Measurements from ENCODE around the gene CADPS2.
A peak's percentile ranks its signal among the peaks of the same experiment; 100 is the strongest.
"Not testable (repeated sequence)": the region's sequence is repeated elsewhere in the genome, so short reads cannot be mapped to it uniquely, and the experiment has no call there.

Gene CADPS2

DNA sequence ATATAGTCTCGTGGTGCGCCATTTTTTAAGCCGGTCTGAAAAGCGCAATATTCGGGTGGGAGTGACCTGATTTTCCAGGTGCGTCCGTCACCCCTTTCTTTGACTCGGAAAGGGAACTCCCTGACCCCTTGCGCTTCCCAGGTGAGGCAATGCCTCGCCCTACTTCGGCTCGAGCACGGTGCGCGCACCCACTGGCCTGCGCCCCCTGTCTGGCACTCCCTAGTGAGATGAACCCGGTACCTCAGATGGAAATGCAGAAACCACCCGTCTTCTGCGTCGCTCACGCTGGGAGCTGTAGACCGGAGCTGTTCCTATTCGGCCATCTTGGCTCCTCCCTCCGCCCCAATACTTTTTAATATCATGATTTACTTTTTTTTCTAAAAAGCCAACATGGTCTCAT is 601.7 kb downstream of the CADPS2 start:
- TF ChIP-seq CTCF (IDR thresholded peaks at IDR 0.05; ENCODE audit: control insufficient read depth, extremely low read depth, insufficient read depth), result peak; percentile 33; the same call in 1 of the 2 replicates
- H3K4me3 ChIP-seq (ENCODE audit: low read depth, low read length), result peak overlapping the region; percentile 45
- DNase-seq (ENCODE audit: low read depth), result not testable (repeated sequence)

DNA sequence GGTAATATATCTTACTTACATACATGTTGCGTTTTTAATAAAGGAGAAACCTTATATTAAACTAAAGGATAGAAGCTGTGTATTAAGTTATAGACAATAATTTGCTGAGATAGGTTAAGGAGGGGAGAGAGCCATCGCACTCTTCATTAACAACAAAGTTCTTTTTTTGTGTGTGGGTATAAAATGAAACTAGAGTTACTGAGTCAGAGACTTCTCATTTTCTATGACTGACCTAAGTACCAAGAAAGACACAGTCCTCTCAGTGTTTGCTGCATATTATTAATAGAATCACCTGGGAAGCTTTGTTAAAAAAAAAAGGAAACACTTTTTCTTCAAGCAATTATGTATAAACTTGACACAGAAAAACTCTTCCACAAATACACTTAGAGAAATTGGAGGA is 613.1 kb downstream of the CADPS2 start:
- no peak for TF ChIP-seq CTCF (IDR thresholded peaks at IDR 0.05; ENCODE audit: control insufficient read depth, extremely low read depth, insufficient read depth)
- no peak overlapping the region for H3K4me3 ChIP-seq (ENCODE audit: low read depth, low read length)
- no peak for DNase-seq (ENCODE audit: low read depth)

DNA sequence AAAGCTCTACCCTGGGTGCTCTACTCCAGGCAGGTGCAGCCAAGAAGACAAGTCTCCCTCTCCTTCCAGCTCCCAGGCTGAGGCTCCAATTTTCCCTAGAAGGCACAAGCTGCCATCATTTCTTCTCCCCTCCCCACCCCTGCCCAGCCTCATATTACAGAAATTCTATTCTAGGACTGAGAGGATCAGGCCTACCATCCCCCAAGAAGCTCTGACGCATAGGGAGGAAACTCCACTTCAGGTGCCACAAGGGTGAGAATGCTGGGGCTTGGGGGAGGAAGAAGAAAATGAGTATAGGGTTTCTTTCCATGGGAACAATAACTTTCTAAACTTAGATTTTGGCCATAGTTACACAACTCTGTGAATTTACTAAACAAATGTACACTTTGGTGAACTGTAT is 617.0 kb downstream of the CADPS2 start:
- TF ChIP-seq CTCF (IDR thresholded peaks at IDR 0.05; ENCODE audit: control insufficient read depth, extremely low read depth, insufficient read depth), result no peak
- no peak for DNase-seq (ENCODE audit: low read depth)
- no peak overlapping the region for H3K4me3 ChIP-seq (ENCODE audit: low read depth, low read length)

Measured in LNCaP clone FGC (cell line).